NCI-H1092 treated with DMSO at 0.1 percent for 48 hours (cell line): ENCODE data around the gene NMNAT2.
A peak's percentile ranks its signal among the peaks of the same experiment; 100 is the strongest.

Experiments
- DNase-seq: peaks from one replicate; lab custom pipeline; 2025; lab: John Stamatoyannopoulos, UW

Gene NMNAT2

DNA sequence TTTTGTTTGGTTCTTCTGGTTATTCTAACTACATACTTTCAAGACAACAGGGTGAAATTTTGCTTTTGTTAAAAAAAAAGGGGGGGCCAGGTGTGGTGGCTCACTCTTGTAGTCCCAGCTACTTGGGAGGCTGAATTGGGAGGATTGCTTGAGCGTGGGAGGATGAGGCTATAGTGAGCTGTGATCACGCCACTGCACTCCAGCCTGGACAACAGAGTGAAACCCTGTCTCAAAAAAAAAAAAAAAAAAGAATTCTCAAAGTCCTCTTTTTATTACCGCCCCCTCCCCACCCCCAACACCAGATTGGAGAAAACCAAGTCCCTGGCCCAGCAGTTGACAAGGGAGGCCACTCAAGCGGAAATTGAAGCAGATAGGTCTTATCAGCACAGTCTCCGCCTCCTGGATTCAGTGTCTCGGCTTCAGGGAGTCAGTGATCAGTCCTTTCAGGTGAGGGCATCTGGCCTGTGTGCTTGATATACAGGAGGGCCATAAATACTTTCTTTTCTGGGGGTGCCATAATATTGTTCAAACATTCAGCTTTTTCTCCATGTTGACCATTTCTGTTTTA lies 181.9 kb downstream of the NMNAT2 start:
- no peak for DNase-seq

- no peak for DNase-seq
Observed at GRCh38 chr1:183235503-183235902, 182.7 kb downstream of the NMNAT2 start.

- DNase-seq, result peak; percentile 84
Observed at GRCh38 chr1:183234660-183235476, 183.3 kb downstream of the NMNAT2 start.

DNA sequence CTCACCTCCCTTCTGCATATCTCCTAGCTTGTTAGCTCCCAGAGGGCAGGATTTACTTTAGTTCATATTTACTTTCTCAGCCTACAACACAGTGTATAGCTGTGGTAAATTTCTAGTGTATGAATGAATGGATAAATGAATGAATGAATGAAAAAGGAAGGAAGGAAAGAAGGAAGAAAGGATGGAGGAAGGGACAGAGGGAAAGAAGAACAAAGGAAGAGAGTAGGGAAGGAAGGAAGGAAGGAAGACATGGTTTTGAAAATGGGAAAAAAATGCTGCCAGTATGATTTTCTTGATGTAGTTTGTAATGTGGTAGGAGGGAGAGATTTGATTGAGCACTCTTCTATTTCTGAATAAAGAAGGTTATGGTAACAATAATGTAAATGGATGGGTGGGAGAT lies 185.1 kb downstream of the NMNAT2 start:
- DNase-seq, result no peak

GRCh38 chr1:183231545-183231944 lies 186.6 kb downstream of the NMNAT2 start:
- DNase-seq, result no peak

- no peak for DNase-seq
Observed at GRCh38 chr1:183230413-183230812, 187.8 kb downstream of the NMNAT2 start.

- no peak for DNase-seq
Observed at GRCh38 chr1:183228347-183229220, 189.6 kb downstream of the NMNAT2 start.

- DNase-seq, result peak; percentile 32
Observed at GRCh38 chr1:183227422-183228346, 190.5 kb downstream of the NMNAT2 start.

DNA sequence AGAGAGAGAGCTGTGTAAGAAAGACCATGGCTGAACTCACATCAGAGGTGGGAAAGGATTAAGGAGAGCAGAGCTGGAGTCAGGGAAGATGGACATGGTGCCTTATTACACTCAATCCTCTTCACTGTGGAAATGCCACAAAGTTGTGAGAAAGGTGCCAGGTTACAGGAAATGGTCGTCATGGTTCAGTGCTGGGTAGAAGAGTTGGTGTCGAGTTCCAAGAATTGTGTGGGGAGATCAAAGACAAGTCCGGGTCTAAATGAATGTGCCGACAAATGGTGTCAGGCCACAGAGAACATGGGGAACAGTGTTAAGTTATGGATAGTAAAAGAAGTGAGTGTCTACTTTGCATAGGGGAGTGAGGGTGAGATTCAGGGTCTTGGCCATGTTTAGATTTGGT lies 191.2 kb downstream of the NMNAT2 start:
- DNase-seq, result no peak

GRCh38 chr1:183226361-183226760 lies 191.8 kb downstream of the NMNAT2 start:
- no peak for DNase-seq

DNA sequence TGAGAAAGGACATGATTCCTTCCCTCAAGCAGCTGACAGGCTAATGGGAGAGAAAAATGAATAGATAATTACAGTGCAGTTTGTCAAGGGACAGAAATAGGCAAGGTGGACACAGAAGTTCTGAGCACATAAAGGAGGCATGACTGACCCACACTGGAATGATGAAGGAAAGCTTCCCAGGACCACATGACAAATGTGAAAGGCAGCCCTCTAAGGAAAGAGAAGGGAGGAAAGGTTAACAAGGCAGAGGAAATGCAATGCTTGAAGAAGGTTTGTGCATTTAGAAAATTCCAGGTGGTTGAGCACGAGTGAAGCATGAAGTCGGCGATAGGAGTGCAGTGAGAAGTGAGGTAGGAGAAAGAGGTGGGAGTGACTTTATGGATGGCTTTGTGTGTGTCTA lies 194.7 kb downstream of the NMNAT2 start:
- DNase-seq, result no peak

DNA sequence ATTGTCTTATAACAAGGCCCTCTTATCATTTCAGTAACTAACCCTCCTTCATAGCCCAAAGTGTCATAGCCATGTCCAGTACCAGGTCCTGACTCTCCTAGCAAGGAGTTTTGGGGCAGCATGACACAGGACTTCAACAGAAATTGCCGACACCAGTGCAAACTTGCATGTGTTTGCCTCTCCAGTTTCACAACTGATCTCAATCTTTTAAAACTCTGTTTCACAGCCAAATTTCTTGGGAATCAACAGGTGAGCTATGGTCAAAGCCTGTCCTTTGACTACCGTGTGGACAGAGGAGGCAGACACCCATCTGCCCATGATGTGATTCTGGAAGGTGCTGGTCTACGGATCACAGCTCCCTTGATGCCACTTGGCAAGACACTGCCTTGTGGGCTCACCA lies 195.3 kb downstream of the NMNAT2 start:
- no peak for DNase-seq

- no peak for DNase-seq
Observed at GRCh38 chr1:183219616-183220009, 198.6 kb downstream of the NMNAT2 start.

DNA sequence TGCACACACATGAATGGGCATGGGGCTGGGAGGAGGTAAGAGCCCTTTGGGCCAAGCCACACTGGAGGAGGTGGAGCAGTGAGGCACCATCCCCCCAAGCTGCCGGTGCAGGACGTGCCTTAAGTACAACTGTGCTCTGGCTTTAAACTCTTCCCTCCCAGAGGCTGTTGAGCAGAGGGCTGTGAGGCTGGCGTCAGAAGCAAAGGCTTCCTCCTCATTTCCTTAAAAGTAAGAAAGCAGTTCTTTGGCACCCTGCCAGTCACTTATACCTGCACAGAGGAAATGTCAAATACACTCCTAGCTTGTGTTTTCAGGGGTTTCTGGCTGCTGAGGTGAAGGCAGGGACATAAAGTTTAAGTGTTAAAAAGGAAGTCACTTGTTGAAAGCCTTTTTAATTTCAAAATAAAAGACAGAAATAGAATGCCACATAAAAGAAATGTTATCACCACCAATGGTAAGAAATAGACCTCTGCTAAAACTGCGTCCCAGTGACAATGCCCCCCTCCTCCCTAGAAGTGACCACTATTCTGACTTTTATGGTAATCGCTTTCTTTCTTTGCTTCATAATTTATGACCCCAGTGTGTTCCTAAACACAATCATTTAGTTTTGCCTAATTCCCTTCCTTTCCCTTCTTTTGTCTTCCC lies 199.1 kb downstream of the NMNAT2 start:
- DNase-seq, result peak; percentile 80

DNA sequence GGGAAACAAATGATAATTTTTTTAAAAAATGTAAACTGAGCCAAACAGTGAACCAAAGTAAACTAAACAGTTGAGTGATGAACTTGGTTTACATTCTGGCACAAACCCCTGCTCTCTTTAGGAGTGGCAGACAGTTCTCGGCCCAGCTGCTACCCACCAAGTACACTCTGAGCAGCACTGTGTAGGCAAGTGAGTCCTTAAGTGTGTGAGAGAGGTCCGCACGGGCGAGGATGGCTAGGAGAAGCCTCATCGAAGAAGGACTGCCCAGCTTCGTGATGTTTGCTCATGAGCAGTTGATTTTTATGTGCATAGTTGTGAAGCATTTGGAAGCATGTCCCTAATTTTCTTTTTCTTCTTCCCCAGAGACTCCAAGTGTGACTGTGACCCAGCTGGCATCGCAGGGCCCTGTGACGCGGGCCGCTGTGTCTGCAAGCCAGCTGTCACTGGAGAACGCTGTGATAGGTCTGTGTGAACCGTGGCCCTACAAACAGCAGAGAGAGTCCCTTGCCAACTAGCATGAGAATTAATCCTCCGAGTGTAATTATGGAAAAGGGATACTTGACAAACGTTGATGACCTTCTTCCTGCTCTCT lies 200.1 kb downstream of the NMNAT2 start:
- DNase-seq, result peak; percentile 81

- DNase-seq, result no peak
Observed at GRCh38 chr1:183215936-183216335, 202.2 kb downstream of the NMNAT2 start.

- DNase-seq, result no peak
Observed at GRCh38 chr1:183215076-183215720, 203.0 kb downstream of the NMNAT2 start.

- DNase-seq, result no peak
Observed at GRCh38 chr1:183214021-183214970, 203.9 kb downstream of the NMNAT2 start.

GRCh38 chr1:183212870-183213269 lies 205.3 kb downstream of the NMNAT2 start:
- DNase-seq, result no peak
